Activated T-helper 1 cell treated with anti-CD3 and anti-CD28 coated beads, Interleukin-2, amount 50 U/mL, for 16 hours (primary cell): ENCODE measurements around the gene UGT3A1.
"Not testable (repeated sequence)": the region's sequence is repeated elsewhere in the genome, so short reads cannot be mapped to it uniquely, and the experiment has no call there.

ENCODE experiments used
- DNase-seq, 2 donors: peaks; one replicate each; pipeline ENCODE4 v3.0.0-alpha.2; 2020; ENCODE audit warnings: low read depth in 1 of 2, low spot score in 1 of 2

UGT3A1 gene

DNA sequence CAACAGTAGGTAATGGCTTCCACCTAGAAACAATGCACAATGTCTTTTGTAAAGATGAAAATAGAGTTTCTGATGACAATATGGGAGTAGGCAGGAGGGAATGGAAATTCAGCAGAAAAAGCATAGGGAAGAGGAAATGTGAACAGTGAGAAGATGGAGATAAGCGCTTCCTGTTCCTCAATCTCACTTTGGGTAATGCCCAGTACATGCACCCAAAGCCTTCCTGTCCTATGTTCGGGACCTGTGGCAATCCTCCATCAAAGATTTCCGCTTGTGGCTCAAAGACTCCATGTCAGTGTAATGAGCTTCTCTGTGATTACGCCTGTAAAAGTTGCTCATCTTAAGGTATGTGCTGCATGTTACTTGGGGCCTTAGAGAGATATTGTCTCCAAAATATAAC lies 2.7 kb downstream of the UGT3A1 start:
- no peak for DNase-seq

GRCh38 chr5:35987776-35988175 lies 3.4 kb downstream of the UGT3A1 start:
- DNase-seq: no peak

DNA sequence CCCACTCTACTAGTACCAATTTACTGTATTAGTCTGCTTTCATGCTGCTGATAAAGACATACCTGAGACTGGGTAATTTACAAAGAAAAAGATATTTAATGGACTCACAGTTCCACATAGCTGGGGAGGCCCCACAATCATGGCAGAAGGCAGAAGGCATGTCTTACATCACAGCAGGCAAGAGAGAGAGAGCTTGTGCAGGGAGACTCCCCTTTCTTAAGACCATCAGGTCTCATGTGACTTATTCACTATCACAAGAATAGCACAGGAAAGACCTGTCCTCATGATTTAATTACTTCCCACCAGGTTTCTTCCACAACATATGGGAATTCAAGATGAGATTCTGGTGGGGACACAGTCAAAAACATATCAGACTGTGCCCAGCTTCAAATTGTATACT lies 11.5 kb downstream of the UGT3A1 start:
- DNase-seq: no peak

- not testable (repeated sequence) for DNase-seq
Observed at GRCh38 chr5:35976859-35977258, 14.3 kb downstream of the UGT3A1 start.

DNA sequence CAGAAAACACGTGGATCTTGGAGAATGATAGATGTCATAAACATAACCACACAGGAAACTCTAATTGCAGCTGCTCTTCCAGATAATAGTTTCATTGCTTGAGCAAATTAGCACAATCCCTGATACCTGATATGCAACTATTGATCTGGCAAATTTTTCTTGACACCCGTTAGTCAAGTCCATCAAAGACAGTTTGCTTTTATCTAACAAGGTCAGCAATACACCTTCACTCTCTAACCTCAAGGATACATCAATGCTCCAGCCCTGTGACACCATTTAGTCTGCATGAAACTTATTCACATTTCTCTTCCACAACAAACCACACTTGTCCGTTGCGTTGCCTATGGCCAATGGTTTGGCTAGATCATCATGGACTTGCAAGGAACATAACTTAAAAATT lies 16.6 kb downstream of the UGT3A1 start:
- DNase-seq: no peak

DNA sequence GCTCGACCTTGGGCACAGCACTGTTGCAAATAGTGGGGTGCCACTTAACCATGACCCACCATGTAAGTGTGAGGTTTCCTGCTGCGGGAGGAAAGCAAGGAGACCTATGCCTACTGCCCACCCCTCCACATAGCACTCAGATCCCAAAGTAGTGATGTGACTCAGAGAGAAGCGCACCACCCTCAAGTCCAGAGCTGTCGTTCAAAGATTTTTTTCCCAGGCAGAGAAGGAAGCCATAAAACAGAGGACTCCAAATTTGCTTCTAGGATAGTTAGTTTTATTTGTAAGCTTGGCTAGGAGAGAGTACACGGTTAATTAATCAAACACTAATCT lies 19.3 kb downstream of the UGT3A1 start:
- DNase-seq: no peak

DNA sequence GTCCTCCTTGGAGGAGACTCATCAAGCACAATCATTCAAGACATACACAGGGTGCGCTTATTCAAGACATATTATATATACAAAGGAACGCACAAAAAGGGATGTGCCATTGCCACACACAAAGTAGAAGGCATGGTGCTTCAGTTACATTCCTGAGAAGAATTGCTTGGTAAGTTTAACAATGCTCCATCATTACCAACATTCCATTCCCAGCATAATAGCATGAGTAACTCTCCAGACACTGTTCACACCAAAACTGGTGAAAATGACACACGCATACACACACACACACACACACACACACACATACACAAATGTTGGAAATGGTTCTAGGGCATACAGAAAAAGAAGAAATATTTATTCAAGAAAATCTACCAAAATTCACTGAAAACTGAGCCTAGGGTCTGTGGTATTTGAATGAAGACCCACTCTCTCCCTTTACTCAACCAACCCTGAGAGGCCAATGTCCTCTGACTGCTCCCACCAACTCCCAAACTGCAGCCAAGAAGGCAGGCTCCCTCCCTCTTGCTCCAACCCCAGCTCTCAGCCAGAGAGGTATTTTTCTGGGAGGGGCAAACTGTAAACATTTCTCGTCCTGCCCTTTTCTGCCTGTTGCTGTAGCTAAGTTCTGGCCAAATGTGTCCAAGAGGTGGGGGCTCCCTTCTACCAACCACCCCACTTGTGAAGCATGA lies 19.9 kb downstream of the UGT3A1 start:
- DNase-seq: no peak

DNA sequence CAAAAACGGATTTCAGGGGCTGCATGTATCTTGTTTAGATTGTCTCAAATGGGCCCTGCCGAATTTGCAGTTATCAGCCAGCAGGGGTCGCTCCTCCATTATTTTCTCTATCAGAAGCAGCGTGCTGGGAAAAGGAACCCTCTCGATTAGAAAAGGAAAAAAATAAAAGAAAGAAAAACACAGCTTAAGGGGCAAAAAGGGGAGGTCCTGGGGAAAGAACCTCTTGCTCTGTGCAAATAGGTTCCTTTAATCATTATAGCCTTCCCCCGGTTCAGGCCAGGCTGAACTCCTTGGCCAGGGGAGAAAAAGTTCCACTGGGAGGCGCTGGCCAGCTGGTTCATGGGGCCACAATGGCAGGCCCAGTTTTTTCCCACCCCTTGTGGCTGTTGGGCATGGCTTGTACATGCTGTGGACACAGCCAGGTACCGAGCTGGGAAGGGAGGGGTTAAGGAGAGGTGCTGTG lies 27.8 kb downstream of the UGT3A1 start:
- no peak for DNase-seq

GRCh38 chr5:35960328-35960727 lies 30.9 kb downstream of the UGT3A1 start:
- DNase-seq: no peak

GRCh38 chr5:35956429-35956828 lies 34.8 kb downstream of the UGT3A1 start:
- DNase-seq: no peak

DNA sequence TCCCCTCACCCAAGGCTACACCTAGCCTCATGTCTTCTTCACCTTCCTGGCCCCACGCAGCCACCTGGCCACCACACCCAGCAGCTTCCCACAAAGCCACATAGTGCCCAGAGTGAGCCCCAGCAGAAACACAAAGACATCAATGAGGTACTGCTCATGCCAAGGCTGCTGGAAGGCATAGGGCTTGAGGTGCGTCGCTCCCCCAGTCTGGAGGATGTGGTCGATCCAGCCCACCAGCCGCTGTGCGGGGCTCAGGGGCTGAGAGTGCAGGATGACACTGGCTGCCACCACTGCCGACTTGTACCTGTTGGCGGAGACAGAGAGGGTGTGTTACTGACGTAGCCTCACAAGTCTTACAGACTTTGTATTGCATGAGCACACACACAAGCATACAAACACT lies 37.0 kb downstream of the UGT3A1 start:
- no peak for DNase-seq

- DNase-seq: no peak
Observed at GRCh38 chr5:35947085-35947484, 44.1 kb downstream of the UGT3A1 start.

DNA sequence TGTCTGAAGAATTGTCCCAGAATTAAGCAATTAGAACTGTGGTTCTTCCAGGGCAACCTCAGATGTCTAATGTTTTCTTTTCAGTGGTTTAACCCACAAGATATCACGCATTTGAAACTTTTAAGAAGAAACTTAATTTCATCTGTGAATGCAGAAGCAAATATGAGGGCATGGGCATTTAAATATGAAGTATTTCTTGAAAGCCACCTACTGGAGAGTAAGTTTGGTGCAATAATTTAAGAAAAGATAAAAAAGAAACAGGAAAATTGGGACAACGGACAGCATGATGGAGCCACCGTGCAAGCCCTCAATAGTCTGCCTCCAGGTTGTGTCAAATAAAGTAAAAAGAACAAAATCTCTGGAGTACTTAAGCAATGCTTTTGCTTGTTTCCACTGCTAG lies 51.6 kb downstream of the UGT3A1 start:
- DNase-seq: no peak

GRCh38 chr5:35938568-35939227 lies 52.5 kb downstream of the UGT3A1 start, which contains the start of gene CAPSL:
TSS of gene CAPSL (minus strand) at chr5:35938622. CDS start at chr5:35921120, 17,502 bp downstream.
- no peak for DNase-seq

DNA sequence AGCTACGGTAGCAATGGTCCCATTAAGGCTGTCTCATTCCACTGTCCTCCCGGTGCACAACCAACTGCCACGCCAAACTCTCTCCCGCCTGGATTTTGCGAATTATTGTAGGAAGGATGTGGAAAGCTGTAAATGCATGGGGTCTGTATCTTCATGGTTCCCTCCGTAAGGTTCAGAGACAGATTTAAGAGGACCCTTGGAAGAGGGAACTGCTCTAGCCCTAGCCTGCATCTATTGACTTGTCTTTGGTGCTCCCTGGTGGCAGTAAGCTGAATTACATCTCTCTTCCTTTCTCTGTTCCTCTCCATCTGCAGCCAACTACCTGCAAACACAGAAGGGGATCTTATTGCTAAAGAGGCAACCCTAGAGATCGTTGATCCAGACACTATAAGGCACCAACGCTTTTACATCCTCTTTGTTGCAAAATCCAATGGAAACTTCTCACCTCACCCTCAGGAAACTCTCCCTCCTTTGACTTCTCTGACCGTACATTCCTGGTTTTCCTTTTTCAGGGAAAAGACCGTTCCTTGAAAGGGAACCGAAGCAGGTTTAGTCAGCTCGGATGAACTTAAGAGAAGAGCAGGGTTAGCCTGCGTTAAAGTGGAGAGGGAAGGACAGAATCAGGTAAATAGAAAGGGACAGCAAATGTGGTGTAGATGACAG lies 64.7 kb downstream of the UGT3A1 start:
- peak in 1 of 2 donors; percentile 35 for DNase-seq

DNA sequence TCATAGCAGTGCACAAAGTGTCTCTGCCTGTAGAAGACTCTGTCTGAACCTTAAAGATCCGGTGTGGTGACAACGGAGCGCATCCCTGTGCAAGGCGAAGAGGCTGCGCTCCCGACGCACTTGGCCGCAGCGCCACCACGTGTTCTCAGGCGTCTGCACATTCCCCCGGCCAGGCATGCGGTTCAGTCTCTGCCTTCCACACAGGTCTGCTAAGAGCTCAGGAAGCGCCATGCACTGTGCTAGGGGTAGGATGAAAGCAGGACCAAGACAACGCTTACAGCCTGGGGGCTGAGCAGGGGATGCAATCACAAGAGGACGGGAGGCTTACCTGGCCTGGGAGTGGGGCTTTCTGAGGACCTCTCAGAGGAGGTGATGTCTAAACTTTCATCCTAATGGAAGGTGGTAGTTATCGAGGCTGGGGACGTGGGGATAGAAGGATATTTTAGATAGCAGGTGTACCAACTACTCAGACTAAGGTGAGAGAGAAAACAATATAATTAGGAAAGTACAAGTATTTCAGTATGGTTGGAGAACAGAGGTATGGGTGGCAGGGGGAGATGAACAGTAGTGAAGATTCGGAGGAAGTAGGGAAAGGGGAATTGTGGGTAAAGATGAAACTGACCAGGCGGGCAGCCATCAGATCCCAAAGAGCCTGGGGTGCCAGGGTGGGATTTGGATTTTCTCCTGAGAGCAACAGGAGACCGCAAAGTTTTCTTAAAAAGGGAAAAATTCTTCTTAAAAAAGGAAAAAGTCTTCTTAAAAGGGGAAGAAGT lies 66.1 kb downstream of the UGT3A1 start:
- peak; percentile 63 to 75 for DNase-seq

DNA sequence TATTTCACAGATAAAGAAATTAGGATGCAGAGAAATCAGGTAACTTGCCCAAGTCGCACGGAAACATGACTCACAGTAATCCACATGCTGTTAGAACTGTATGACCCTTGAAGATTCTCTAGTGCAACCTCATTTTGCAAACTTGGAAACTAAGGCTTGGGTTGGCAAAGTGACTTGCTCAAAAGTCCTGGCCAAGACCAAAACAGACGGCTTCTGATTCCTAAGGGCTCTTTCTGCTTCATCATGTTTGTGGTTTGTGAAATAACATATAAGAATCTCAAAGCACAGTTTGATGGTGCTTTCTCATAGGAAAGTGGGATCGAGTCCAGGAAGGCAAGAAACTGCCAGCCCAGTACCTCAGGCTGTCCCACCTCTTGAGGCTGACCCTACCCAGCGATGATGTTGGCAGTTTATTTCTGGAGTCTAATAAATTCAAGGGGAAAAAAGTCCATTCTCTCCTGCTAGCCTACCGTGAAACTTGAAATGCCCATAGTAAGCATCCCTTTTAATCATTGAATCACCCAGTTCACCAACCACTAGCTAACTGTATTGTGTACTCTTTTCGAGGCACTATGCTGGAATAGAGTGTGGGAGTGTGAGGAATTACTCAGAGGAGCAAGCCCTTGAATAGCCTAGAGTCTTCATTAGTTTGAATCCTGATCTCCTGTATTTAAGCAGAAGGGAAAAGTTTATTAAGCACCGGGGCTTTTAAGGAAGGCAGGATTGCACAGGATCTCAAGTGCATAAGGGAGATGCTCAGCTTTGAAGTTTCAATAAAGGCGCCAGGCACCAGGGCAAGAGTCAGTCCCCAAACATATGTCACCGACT lies 66.9 kb downstream of the UGT3A1 start:
- DNase-seq: no peak

DNA sequence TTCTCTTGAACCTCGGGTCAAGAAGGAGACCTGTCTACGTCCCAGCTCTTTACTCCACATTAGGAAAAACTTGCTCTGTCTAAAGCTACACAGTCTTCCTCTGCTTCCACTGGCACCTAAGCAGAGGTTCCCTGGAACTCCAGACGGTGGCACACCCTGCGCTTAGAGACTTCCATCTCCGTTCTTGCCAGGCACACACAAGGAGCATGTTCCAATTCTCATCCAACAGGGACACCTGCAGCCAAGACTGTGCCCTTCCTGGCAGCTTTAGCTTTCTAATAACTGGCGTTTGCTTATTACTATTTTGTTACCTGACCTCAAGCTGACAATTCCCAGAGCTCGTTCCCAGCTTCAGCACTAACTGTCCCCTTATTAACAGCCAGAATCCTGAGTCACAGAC lies 68.7 kb downstream of the UGT3A1 start:
- DNase-seq: no peak

DNA sequence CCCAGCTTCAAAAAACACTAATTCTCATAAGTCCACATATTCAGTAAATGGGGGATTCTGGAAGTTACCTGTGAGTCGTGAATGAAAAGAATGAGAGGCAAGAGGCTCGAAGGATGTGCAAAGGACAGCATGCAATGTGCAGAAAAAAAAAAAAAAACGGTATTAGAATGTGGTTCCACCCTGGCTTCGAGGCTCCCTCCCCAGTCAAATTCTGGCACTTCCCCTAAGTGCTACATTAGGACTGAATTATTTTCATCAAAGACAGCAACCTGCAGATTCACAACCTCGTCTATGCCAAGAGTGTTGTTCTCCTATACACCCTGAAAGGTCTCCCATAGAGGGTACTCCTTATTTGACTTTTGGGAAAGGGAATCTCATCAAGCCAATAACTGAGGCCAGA lies 69.3 kb downstream of the UGT3A1 start:
- DNase-seq: no peak

GRCh38 chr5:35920890-35921289 lies 70.3 kb downstream of the UGT3A1 start:
- DNase-seq: no peak

GRCh38 chr5:35919191-35919590 lies 72.0 kb downstream of the UGT3A1 start:
- DNase-seq: no peak
